ENCODE data around the gene TEKTIP1. TPM values are rescaled to one million over a fixed set of nuclear protein-coding genes. Genes with fewer than 3 reads are reported as not detected.

Gene TEKTIP1
- polyA plus RNA-seq, 1 donor from 2014 or later, result not detected

DNA sequence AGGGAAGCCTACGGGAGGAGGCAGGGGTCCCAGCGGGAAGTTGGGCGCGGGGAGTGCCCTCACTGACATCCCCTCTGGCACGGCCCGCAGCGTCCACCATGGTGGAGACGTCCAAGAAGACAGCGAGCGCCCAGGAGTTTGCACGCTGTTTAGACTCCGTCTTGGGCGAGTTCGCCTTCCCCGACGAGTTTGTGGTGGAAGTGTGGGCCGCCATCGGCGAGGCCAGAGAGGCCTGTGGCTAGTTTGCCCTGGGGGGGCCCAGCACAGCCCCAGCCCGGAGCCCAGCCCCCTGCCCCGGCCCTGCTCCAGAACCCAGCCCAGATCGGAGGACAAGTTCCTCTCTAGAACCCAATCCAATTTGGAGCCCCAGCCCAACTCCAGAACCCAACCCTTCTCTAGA lies 51.0 kb downstream of the TEKTIP1 start:
- no peaks in the 10 kb centered on the region for H3K9me3 ChIP-seq (ENCODE audit: low read length)
- H3K27me3 ChIP-seq (ENCODE audit: insufficient read depth, low read depth, low read length), result peaks cover 20% of the 10 kb centered on the region
- H3K27ac ChIP-seq (ENCODE audit: low read length), result no peak overlapping the region
- H2AFZ ChIP-seq (ENCODE audit: low read depth, low read length), result no peak overlapping the region
- no peak overlapping the region for H3K4me2 ChIP-seq (ENCODE audit: low read length)
- no peak for TF ChIP-seq POLR2AphosphoS5 (IDR thresholded peaks at IDR 0.05)
- no peak for TF ChIP-seq RAD21 (conservative IDR thresholded peaks at IDR 0.05)
- no peak for TF ChIP-seq CTCF (IDR thresholded peaks at IDR 0.05; ENCODE audit: poor library complexity, severe bottlenecking)
- TF ChIP-seq MXI1 (conservative IDR thresholded peaks at IDR 0.05; ENCODE audit: poor library complexity, severe bottlenecking), result no peak
- no peak for TF ChIP-seq REST (IDR thresholded peaks at IDR 0.05; ENCODE audit: borderline replicate concordance)
- no peak for TF ChIP-seq EP300 (conservative IDR thresholded peaks at IDR 0.05; ENCODE audit: poor library complexity, severe bottlenecking)
- no peak for TF ChIP-seq EZH2 (IDR thresholded peaks at IDR 0.05; ENCODE audit: borderline replicate concordance, insufficient read depth, low read length, poor library complexity, severe bottlenecking)
- no peak for TF ChIP-seq SMC3 (conservative IDR thresholded peaks at IDR 0.05; ENCODE audit: poor library complexity)
- no peak for TF ChIP-seq TAF1 (IDR thresholded peaks at IDR 0.05; ENCODE audit: low read depth)
- H3F3A ChIP-seq (ENCODE audit: insufficient read depth, low read length, poor library complexity, severe bottlenecking), result no peaks in the 10 kb centered on the region
- no peaks in the 10 kb centered on the region for H4K20me1 ChIP-seq (ENCODE audit: insufficient read depth)
- no peak overlapping the region for H3K4me3 ChIP-seq (ENCODE audit: low read length)
- H3K9me2 ChIP-seq (ENCODE audit: insufficient read depth, low read length), result no peaks in the 10 kb centered on the region
- H3K36me3 ChIP-seq (ENCODE audit: insufficient read depth, low read length), result no peaks in the 10 kb centered on the region
- no peaks in the 10 kb centered on the region for H3K79me2 ChIP-seq (replicated peaks; ENCODE audit: insufficient read depth, low read length)
- H3K9ac ChIP-seq (ENCODE audit: low read length), result no peak overlapping the region

DNA sequence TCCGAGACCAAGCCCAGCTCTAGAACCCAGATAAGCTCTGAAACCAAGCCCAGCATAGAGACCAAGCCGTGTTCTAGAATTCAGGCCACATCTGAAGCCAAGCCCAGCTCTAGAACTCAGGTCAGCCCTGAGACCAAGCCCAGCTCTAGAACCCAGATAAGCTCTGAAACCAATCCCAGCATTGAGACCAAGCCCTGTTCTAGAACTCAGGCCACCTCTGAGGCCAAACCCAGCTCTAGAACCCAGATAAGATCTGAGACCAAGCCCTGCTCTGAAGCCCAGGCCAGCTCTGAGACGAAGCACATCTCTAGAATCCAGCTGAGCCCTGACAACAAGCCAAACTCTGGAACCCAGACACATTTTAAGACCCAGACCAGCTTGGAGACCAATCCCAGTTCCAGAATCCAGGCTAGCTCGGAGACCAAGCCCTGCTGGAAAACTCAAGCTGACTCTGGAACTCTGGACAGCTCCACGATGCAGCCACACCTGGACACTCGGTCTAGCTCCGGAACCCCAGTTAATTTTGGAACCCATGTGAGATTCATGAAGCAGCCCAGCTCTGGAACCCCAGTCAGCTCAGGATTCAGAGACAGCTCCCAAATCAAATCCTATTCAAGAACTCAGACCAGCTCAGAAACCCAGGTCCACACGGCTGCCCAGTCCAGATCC lies 52.2 kb downstream of the TEKTIP1 start:
- Histone ChIP-seq H3K9me2 (ENCODE audit: insufficient read depth, low read length) (no peaks in the 10 kb centered on the region), H3K9ac (ENCODE audit: low read length) (no peak overlapping the region), H3K79me2 (replicated peaks; ENCODE audit: insufficient read depth, low read length) (no peaks in the 10 kb centered on the region), H3K4me2 (ENCODE audit: low read length) (no peak overlapping the region), H3K27me3 (ENCODE audit: insufficient read depth, low read depth, low read length) (peaks cover 10% of the 10 kb centered on the region), H3K9me3 (ENCODE audit: low read length) (no peaks in the 10 kb centered on the region), H3F3A (ENCODE audit: insufficient read depth, low read length, poor library complexity, severe bottlenecking) (no peaks in the 10 kb centered on the region), H4K20me1 (ENCODE audit: insufficient read depth) (no peaks in the 10 kb centered on the region), H3K4me3 (ENCODE audit: low read length) (no peak overlapping the region), H2AFZ (ENCODE audit: low read depth, low read length) (no peak overlapping the region), H3K27ac (ENCODE audit: low read length) (no peak overlapping the region), H3K36me3 (ENCODE audit: insufficient read depth, low read length) (no peaks in the 10 kb centered on the region)
- TF ChIP-seq EZH2 (IDR thresholded peaks at IDR 0.05; ENCODE audit: borderline replicate concordance, insufficient read depth, low read length, poor library complexity, severe bottlenecking) (no peak), TAF1 (IDR thresholded peaks at IDR 0.05; ENCODE audit: low read depth) (no peak)

All from neural cell (in vitro differentiated cells).